BE2C (cell line): Measurements from ENCODE around the gene ENO2.
"Not testable (repeated sequence)": the region's sequence is repeated elsewhere in the genome, so short reads cannot be mapped to it uniquely, and the experiment has no call there.

ENCODE experiments used
- DNase-seq: peaks from one replicate; pipeline ENCODE4 v3.0.0-alpha.2; 2020
- H3K27me3 ChIP-seq: fragments of 250-450 bp; sonication (Bioruptor Pico); 2 replicates; pipeline ENCODE4 v1.5.1; 2020; ENCODE audit warnings: mild to moderate bottlenecking
- H3K36me3 ChIP-seq: fragments of 250-450 bp; sonication (Bioruptor Pico); 2 replicates; pipeline ENCODE4 v1.5.1; 2020; ENCODE audit warnings: mild to moderate bottlenecking
- H3K4me1 ChIP-seq: fragments of 250-450 bp; sonication (Bioruptor Pico); 2 replicates; pipeline ENCODE4 v1.5.1; 2020
- H3K4me3 ChIP-seq: 2 replicates; pipeline ENCODE4 v1.5.1; 2011; ENCODE audit warnings: low read depth, low read length
- H3K9me3 ChIP-seq: fragments of 250-450 bp; sonication (Bioruptor Pico); 2 replicates; pipeline ENCODE4 v1.5.1; 2020
- TF ChIP-seq, protein P1 (sequence below): IDR thresholded peaks from 2 replicates; pipeline ENCODE4 v1.5.1; 2012; ENCODE audit warnings: mild to moderate bottlenecking, low read depth, low read length

The ENO2 gene

GRCh38 chr12:6873094-6874014 lies 41.0 kb upstream of the ENO2 start, which contains the start of gene SPSB2:
Gene SPSB2 (minus strand): TSS chr12:6873303. CDS start chr12:6872901, 402 bp downstream.
- Histone ChIP-seq H3K4me1 (peaks cover 8% of the 10 kb centered on the region; the same call in 1 of the 2 replicates), H3K36me3 (peaks cover 34% of the 10 kb centered on the region)

GRCh38 chr12:6874015-6874368 lies 40.4 kb upstream of the ENO2 start:
- peak overlapping the region; percentile 86 for H3K4me3 ChIP-seq
- H3K9me3 ChIP-seq, H3K4me1 ChIP-seq, H3K27me3 ChIP-seq, DNase-seq: not testable (repeated sequence)
- peaks cover 30% of the 10 kb centered on the region for H3K36me3 ChIP-seq

More at GRCh38 chr12:6873094-6874014, 41.0 kb upstream of the ENO2 start, which contains the start of gene SPSB2:
- H3K9me3 ChIP-seq, result no peaks in the 10 kb centered on the region
- TF ChIP-seq, protein P1, sequence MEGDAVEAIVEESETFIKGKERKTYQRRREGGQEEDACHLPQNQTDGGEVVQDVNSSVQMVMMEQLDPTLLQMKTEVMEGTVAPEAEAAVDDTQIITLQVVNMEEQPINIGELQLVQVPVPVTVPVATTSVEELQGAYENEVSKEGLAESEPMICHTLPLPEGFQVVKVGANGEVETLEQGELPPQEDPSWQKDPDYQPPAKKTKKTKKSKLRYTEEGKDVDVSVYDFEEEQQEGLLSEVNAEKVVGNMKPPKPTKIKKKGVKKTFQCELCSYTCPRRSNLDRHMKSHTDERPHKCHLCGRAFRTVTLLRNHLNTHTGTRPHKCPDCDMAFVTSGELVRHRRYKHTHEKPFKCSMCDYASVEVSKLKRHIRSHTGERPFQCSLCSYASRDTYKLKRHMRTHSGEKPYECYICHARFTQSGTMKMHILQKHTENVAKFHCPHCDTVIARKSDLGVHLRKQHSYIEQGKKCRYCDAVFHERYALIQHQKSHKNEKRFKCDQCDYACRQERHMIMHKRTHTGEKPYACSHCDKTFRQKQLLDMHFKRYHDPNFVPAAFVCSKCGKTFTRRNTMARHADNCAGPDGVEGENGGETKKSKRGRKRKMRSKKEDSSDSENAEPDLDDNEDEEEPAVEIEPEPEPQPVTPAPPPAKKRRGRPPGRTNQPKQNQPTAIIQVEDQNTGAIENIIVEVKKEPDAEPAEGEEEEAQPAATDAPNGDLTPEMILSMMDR, result no peak
- H3K4me3 ChIP-seq, result peak within 1 kb of the TSS; percentile 86
- H3K27me3 ChIP-seq, result no peaks in the 10 kb centered on the region
- DNase-seq, result peak; percentile 100

DNA sequence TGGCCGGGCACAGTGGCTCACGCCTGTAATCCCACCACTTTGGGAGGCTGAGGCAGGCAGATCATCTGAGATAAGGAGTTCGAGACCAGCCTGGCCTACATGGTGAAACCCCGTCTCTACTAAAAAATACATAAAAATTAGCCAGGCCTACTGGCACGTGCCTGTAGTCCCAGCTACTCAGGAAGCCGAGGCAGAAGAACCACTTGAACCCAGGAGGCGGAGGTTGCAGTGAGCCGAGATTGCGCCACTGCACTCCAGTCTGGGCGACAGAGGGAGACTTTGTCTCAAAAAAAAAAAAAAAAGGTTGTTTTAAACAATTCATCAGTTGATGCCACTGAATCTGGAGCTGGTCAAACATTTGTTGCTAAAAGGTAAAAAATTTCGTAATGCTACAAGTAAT lies 34.6 kb upstream of the ENO2 start:
- not testable (repeated sequence) for DNase-seq, H3K27me3 ChIP-seq, H3K36me3 ChIP-seq

DNA sequence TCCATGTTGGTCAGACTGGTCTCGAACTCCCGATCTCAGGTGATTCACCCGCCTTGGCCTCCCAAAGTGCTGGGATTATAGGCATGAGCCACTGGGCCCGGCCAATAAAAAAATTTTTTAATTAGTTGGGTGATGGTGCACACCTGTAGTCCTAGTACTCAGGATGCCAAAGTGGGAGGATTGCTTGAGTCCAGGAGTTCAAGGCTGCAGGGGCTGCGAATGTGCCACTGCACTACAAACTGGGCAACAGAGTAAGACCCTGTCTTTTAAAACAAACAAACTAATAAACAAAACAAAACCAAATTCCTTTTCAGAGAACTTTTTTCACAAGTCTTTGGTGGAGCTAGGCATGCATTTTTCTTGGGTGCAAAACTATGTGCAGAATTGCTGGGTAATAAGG lies 31.1 kb upstream of the ENO2 start:
- DNase-seq, result no peak
- H3K36me3 ChIP-seq, result peaks cover 7% of the 10 kb centered on the region
- no peak overlapping the region for H3K4me3 ChIP-seq
- no peaks in the 10 kb centered on the region for H3K9me3 ChIP-seq
- H3K4me1 ChIP-seq, result peaks cover 6% of the 10 kb centered on the region; the same call in 1 of the 2 replicates
- TF ChIP-seq, protein P1, result no peak
- H3K27me3 ChIP-seq, result no peaks in the 10 kb centered on the region

More for the DNA sequence above, 34.6 kb upstream of the ENO2 start:
- not testable (repeated sequence) for H3K4me3 ChIP-seq, H3K9me3 ChIP-seq, H3K4me1 ChIP-seq

- no peak overlapping the region for H3K4me3 ChIP-seq
- no peaks in the 10 kb centered on the region for H3K9me3 ChIP-seq
- no peak for DNase-seq
- H3K27me3 ChIP-seq, result no peaks in the 10 kb centered on the region
- peaks cover 7% of the 10 kb centered on the region for H3K36me3 ChIP-seq
- H3K4me1 ChIP-seq, result peaks cover 6% of the 10 kb centered on the region; the same call in 1 of the 2 replicates
- TF ChIP-seq, protein P1, result no peak
Observed at GRCh38 chr12:6883683-6884082, 30.7 kb upstream of the ENO2 start.

GRCh38 chr12:6884539-6884938 lies 29.8 kb upstream of the ENO2 start:
- H3K4me1 ChIP-seq, result peaks cover 6% of the 10 kb centered on the region; the same call in 1 of the 2 replicates
- no peak overlapping the region for H3K4me3 ChIP-seq
- H3K9me3 ChIP-seq, result no peaks in the 10 kb centered on the region
- TF ChIP-seq, protein P1, result no peak
- no peaks in the 10 kb centered on the region for H3K27me3 ChIP-seq
- no peak for DNase-seq
- peaks cover 7% of the 10 kb centered on the region for H3K36me3 ChIP-seq

DNA sequence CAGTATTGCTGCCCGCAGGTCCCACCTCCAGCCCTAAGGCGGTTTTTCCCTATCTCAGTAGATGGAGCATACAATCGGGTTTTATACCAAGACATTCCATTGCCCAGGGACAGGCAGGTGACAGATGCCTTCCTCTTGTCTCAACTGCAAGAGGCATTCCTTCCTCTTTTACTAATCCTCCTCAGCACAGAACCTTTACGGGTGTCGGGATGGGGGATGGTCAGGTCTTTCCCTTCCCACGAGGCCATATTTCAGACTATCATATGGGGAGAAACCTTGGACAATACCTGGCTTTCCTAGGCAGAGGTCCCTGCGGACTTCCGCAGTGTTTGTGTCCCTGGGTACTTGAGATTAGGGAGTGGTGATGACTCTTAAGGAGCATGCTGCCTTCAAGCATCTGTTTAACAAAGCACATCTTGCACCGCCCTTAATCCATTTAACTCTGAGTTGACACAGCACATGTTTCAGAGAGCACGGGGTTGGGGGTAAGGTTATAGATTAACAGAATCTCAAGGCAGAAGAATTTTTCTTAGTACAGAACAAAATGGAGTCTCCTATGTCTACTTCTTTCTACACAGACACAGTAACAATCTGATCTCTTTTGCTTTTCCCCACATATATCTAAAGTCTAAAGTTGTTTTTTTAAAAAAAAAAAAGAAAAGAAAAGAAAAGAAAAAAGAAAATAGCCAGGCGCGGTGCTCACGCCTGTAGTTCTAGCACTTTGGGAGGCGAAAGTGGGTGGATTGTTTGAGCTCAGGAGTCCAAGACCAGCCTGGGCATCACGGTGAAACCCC lies 28.0 kb upstream of the ENO2 start:
- H3K9me3 ChIP-seq, H3K27me3 ChIP-seq, H3K36me3 ChIP-seq, DNase-seq, H3K4me1 ChIP-seq, H3K4me3 ChIP-seq: not testable (repeated sequence)
